Measurements from ENCODE around the gene RNFT2.

RNFT2 gene

DNA sequence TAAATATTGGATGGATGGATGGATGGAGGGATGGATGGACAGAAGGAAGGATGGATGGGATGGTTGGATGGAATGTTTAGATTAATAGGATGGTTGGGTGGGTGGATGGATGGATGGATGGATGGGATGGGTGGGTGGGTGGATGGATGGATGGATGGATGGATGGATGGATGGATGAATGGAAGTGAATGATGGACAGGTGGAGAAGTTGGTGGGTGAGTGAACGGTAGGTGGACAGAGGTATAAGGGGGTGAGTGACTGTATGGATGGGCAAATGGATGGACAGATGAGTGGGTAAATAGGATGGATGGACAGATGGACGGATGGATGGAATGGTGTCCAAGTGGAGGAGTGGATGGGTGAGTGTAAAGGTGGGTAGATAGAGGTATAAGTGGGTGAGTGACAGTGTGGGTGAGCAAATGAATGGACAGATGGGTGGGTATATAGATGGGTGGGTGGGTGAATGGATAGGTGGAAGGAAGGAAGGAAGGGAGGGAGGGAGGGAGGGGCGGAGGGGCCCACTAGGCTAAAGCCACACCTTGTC is 101.2 kb downstream of the RNFT2 start:
- no peak for DNase-seq

DNA sequence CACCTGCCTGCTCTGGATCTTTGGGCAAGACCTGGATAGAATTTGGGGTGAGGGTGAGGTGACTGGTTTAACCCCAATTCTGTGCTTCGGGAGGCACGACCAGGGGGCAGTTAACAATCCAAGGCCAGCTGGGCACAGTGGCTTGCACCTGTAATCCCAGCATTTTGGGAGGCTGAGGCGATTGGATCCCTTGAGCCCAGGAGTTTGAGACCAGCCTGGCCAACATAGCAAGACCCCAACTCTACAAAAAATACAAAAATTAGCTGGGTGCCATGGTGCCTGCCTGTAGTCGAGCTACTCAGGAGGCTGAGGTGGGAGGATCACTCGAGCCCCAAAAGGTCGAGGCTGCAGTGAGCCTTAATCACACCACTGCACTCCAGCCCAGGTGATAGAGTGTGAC is 105.0 kb downstream of the RNFT2 start:
- no peak for DNase-seq

DNA sequence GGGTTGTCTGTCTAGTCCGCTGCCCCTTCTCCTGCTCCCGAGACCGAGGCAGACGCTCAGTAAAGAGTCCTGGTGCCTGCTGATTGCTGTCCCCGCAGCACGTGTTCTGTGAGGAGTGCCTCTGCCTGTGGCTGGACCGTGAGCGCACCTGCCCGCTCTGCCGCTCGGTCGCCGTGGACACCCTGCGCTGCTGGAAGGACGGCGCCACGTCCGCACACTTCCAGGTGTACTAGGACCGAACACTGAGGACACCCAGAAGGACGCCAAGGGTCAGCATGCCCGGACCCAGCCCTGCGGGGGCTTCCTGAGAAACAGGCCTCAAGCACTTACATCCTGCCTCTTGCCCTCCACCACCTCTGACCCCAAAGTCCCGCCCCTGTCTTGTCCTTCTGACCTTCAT is 111.1 kb downstream of the RNFT2 start:
- DNase-seq, result no peak

DNA sequence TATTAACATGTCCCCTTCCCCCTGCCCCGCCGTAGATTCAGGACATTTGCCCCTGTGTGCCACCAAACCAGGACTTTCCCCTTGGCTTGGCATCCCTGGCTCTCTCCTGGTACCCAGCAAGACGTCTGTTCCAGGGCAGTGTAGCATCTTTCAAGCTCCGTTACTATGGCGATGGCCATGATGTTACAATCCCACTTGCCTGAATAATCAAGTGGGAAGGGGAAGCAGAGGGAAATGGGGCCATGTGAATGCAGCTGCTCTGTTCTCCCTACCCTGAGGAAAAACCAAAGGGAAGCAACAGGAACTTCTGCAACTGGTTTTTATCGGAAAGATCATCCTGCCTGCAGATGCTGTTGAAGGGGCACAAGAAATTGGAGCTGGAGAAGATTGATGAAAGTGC is 114.2 kb downstream of the RNFT2 start:
- no peak for DNase-seq

DNA sequence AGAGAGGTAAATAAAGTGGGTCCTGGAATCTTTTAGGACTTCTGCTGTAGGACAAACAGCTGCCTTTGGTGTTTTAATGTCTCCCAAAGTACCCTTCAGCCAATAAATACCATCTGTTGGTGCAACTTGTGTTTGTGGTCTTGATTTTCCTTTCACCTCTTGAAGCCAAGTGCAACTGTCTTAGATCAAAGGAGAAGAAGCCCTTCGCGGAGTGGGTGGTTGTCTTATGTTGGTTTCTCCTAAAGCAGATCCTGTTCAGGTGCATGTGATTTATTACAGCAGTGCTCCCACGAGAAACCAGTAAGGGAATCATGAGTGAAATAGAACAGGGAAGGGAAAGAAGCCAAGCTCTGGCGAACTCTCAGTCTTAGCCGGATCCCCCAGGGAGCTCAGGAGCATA is 115.4 kb downstream of the RNFT2 start:
- no peak for DNase-seq

DNA sequence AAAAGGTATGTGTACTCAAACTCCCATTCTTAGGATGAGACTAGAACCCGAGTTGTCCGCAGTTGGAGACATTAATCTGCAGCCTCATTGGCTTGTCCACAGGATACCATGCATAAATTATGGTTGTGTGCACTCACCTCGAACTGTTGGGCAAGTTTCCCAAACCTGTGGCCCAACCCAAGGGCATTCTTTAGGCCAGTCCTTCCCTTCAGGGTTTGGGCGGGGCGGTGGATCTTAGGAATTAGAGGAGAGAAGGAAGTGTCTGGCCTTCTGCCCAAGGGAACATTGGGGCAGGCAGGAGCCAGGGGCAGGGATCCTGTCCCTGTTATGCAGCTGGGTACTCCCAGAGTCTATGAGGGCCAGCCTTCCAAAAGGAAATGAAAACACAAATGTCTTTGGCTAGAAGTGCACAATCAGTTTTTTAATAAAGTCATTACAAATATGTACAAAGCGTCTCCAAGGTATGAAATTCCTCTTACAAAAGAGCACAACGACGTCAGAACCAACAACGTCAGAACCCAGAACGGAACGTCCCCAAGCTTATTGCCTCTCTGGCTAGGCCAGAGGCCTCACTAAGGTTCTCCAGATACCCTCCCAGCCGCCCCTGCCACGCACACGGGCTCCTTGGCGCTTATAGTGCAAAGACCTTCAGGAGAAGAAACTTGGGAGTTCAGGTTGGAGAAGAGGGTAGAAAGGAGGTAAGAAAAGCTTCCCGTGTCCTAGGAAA is 117.8 kb downstream of the RNFT2 start:
- no peak for DNase-seq

DNA sequence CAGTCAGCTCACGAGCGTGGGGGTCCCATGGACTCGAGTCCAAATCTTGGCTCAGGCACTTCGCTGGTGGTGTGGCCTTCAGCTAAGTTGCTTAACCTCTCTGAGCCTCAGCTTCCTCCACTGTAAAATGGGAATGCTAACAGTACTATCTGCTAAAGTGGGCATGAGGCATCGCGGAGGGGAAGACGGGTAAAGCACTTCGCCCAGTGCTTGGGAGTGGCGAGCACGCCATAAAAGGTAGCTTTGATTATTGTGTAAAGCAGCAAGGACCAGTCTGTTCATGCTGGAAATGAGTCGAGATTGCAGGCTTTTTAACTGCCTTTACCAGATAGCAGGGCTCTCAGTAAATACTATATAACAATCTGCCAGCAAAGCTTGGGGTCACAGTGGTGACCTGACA is 118.6 kb downstream of the RNFT2 start:
- DNase-seq, result no peak

DNA sequence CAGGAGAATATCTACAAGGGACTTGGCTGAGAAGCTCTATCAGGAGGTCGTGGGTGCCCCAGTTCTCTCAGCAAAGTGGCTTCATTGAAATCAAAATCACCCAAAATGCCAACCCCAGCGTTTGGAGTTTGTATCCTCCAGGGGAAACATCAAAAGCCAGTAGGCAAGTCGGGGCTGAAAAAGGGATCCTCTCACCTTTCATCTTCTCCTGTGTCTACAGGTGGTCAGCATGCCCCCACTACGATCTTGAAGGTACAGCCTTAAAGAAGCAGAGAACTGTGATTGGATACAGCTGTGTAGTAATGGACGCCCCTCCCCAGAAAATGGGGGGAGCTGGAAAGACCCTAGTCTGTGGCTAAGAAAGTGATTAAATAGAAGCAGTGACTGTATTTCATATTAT is 121.0 kb downstream of the RNFT2 start:
- DNase-seq, result no peak

DNA sequence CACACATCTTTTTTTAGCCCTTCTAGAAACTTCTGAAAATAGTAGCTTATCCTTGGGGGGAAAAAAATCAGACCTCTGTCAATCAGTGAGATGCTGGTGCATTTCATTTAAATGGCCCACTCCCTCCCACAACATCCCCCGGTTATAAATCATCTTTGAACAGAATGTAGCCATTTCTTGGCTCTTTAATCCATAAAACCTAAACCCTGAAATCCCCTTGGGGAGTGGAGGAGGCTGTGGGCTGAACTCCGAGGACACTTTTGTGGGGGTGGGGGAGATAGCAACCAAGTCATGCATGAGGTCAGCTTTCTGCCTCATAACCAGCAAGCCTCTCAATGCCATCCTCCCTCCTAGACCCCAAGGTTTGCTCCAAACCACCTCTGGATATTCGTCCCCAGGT is 122.1 kb downstream of the RNFT2 start:
- no peak for DNase-seq

DNA sequence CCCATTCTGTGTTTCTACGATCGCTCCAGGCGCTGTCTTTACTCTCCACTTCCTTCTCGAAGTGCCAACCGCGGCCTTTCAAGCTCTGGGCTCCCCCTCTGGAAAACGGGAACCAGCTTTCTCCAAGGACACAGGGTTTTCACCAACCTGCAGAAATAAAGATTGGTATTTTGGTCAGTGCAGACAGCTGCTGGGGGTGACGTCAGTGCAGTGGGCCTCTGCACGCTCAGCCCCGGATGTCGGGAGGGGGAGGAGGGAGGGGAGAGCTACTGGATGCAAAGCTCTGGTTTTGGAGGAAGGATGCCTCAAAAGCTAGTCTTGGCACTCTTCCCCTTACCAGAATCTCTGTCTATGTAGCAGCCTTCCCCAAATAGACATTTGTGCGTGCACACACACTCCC is 123.2 kb downstream of the RNFT2 start:
- DNase-seq, result peak; percentile 87

DNA sequence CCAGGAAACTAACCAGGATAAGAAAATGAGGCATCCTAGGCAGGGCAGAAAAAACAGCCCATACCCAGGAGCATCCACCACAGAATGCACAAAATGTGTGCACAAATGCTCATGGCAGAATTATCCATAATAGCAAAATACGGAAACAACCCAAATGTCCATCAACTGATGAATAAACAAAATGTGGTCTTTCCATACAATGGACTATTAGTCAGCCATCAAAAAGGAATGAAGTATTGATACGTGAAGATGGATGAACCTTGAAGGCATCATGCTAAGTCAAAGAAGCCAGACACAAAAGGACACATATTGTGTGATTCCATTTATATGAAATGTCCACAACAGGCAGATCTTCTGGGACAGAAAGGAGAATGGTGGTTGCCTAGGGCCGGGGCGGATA is 124.1 kb downstream of the RNFT2 start:
- DNase-seq, result no peak

DNA sequence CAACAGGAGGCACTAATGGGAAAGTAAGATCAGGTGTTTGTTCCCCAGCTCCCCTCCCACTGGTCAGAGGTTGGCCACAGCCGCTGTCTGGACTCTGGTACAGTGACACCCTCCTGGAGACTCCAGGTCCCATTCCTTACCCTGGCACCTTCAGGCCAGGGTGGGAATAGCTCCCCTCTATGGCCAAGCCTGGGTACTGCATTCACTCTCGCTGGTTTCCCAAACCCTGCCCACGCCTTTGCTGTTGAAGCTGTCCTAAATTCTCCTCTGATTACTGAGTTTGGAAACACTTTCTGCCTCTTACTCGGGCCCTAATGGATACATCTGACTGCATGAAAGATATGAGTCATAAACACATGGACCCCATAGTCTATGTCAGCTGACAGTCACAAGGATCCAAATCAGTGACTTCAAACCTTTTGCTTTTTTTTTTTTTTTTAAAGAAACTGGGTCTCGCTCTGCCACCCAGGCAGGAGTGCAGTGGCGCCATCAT is 125.2 kb downstream of the RNFT2 start:
- DNase-seq, result no peak

DNA sequence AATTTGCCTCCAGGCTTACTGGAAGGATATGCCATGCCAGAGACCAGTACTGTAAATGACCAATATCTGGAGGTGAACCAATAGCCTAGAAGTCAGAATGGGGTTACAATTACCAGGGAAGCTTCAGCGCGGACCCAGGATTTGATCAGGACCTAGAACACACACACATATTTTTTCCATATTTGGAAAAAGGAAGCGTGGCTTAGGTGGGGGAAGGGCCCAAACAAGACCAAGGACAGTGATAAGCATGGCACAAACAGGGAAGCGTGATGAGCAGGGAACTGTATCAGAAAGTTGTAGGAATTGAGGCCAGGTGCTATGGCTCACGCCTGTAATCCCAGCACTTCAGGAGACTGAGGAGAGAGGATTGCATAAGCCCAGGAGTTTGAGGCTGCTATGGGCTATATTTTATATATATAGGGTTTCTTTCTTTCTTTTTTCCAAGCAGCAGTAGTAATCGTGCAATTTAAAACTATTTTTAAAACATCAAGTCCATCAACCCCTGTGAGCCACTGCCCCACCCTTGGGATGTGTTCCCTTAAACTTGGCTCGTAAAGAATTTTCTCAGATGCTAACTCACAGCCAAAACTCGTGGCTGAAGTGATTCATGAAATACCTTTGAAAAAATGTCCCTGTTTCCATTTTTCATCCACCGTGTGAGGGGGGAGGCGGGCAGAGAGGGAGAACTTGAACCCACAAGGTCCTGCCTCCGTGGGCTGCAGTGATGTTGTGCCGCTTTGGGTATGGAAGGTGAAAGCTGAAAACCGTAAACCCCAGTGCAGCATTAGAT is 126.5 kb downstream of the RNFT2 start:
- no peak for DNase-seq

DNA sequence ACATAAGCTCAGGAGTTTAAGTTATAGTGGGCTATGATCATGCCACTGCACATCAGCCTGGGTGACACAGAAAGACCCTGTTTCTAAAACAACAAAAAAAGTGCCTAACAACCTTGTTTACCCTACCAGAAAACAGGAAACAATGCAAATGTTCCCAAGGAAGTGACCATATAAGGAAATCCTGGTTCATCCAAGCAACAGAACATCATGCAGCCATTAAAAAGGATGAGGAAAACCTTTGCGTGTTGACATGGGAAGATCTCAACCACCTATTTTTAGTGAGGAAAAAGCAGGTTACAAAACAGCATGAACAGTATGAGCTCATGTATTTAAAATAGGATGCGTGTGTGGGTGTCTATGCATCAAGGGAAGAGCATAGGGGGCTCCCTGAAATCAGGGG is 129.4 kb downstream of the RNFT2 start:
- DNase-seq, result no peak

DNA sequence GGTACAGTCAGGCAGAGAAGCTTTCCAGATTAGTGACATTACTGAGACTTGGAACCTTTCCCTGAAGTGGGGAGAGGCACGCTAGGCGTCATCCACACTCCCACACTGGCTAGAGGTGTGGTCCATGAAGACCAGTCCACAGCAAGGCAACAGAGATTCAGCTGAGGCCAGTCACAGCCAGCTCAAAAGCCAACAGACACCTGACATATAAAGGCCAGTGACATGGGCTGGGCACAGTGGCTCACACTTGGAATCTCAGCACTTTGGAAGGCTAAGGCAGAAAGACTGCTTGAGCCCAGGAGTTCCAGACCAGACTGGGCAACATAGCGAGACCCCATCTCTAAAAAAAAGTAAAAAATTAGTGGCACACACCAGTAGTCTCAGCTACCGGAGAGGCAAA is 132.2 kb downstream of the RNFT2 start:
- DNase-seq, result no peak

DNA sequence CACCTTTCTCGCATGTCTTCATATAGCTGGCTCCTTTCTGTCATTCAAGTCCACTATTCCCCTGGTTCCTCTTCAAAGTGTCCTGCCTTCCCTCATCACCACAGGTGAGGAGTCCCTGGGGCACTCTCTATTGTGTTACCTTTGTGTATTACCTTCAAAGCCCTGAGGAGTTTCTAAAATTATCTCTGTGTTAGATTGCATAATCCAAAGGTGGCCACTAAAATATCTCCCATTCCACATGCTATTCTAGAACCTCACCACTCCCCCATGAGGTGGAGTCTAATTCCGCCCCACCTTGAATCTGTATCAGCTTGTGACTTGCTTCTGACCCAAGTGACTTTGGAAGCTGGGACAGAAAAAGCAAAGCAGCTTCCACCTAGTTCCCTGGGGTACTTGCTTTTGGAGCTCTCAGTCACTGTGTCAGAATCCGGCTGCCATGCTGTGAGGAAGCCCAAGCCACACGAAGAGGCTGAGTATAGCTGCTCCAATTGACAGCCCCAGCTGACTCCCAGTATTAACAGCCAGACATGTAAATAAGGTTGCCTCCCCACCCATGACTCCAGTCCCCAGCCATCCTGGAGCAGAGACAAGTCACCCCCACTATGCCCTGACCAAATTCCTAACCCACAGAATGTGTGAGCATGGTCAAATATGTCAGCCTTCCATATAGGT is 136.3 kb downstream of the RNFT2 start:
- no peak for DNase-seq

DNA sequence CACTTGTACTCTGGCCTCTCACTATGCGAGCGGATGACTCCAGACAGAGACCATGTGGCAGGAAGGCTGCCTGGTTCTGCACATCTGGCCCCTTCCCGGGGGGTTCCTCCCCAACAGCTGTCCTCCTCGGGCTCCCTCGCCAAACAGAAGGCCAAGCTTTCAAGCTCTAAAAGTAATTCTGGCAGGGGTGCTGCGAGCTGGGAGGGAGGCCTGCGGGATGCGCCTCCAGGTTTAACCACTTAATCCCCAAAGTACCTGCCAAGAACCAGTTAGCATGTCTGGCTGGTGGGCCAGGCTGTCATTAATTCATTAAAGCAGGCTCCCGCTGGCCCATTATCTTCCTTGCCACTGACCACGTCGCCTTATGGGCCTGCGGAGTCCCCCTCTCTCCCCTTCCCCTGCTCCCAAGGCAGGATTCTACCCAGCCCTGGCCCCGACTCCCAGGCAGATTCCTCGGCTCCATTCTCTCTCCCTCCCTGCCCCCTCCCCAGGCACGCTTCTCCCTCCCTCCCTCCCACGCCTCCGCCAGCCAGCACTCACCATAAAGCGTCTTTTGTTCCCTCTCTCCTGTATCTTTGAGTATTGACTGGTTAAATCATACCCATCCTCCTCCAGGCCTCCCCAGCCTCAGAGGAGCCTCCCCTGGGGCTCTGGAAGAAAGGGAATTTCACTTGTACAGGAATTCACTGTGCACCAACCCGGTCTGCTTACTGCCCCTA is 138.2 kb downstream of the RNFT2 start:
- no peak for DNase-seq

DNA sequence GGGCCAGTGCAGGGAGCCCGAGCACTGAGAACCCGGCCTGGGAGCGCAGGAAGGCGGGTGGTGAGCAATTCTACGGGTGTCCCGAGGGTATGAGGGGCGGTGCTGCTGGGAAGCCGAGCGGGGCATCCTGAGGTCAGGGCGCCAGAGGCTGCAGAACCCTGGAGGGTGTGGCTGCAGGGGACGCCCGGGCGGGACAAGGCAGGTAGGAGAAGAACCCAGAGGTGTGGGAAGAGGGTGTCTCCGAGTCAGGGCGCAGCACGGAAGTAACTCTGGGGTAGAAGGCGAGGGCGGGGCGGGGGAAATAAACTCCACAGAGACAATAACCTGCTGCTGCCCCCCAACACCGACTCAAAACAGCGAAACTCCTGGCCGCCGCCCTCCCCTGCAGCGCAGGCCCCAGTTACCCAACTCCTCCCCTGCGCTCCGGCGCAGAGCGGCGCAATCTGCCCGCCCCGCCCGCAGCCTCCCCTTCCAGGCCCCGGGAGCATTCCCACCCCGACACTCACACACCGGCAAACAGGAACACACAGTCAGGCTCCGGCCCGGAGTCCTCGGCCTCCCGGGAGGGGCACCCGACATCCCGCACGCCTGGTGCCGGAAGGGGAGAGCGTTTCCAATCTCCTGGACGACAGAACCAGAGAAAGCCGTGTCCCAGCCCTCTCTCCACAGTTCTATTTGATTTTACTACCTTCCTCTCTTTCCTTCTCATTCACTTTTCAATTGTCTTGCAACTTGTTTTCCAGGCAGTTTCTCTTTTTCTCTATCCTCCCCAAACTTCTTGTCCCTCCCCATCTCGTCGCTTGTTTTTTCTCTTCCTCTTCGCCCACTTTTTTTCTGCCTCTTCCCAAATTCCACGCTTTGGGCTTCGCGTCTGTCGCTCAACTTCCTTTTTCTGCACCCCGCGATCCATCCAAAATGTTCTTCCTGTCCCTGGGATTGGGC is 140.7 kb downstream of the RNFT2 start:
- DNase-seq, result no peak

DNA sequence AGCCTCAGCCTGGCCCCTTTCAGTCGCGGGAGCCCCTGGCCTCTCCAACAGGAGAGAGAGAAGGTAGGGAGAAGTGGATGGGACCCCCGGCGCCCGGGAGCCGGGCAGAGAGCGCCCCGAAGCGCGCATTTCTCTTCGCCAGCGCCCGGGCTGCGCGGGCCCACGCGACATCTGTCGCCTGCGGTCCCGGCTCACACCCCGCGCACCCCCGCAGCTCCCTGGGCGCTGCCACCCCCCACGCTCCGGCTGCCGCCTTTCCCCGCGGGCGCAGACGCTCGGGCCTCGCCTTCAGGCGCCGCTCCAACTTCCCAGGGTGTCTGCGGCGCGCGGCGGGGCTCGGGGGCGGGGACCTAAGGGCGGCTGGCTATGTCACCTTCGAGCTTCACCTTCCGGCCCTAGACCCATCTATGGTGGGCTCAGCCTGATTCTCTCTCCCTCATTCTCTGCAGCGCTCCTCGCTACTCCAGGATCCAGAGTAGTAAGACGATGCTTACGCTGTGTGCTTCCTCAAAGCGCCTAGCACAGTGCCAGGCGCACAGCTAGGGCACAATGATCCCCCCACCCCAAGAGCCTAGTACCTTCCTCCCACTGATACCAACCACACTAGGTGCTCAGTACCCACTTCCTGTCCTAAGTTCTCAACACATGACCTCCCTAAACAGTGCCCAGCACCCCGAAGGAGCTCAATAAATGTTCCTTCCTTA is 141.5 kb downstream of the RNFT2 start:
- DNase-seq, result peak; percentile 56

DNA sequence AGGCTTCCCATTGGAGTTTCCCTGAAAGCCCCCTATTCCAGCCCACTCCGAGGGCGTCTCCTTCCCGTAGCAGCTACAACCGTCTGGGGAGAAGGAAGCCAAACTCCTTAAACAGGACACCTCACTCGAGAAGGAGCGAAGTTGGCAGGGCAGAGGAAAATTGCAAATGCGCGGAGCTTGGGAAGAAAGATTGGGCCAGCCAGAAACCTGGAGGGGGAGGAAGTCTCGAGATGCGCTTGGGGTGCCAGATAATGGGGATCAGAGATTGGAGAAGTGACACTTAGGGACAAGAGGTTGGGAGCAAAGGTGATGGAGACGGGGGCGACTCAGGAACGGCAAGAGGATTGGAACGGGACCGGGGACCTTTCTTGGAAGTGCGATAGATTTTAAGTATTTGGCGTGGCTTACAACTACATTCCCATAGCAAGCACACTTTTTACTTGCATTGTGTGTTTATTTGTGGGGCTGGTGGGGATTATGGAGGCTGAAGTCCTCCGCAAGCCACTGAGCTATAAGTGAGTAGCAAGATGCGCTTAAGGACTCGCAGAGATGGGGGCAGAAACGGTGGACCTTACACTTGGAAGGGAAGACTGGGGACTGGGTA is 142.2 kb downstream of the RNFT2 start:
- DNase-seq, result no peak

Data from RPMI8226 (cell line).